ENCODE data around the gene TFF1. TPM values are rescaled to one million over a fixed set of nuclear protein-coding genes. Genes with fewer than 3 reads are reported as not detected.

Gene TFF1
- total and polyA plus RNA-seq, 2 of the 4 experiments (the other 2 are of a cell fraction), result not detected

DNA sequence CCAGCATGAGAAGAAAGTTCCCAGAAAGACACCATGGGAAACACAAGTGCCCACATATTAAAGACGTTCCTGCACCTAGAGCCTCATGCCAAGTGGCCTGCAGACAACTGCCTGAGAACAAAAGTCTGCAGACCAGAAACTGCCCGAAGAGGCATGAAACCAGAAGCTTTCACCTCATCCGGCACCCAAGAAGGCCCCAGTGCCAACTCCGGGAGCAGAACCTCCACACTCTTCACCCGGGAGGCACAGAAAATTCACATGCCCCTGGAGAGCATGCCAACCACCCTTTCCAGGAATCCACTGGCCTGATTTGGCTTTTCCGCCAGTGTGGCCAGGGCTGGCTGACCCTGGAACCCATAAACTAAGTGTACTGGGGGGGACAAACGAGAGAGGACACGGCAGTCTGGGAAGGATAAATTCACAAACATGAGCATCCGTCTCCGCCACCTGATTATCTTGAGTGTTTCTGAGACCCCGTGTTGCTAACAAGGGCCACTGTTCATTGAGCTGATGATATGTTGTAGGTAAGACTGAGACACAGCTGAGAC is 22.3 kb downstream of the TFF1 start:
- H4K8ac ChIP-seq (ENCODE audit: low read depth in 2 of 2, low read length in 2 of 2), result no peak overlapping the region
- CTCF ChIA-PET, result no interaction called here
- dilution Hi-C loops (cut with HindIII; ENCODE audit: low sequenced_read_pairs, unreplicated experiment) (no loop called here), in situ Hi-C loops (cut with MboI; ENCODE audit: low sequenced_read_pairs) (no loop called here), intact Hi-C loops (cut with micrococcal nuclease) (no loop called here)
- no peak overlapping the region for H2BK20ac ChIP-seq (ENCODE audit: low read depth, low read length)
- H2BK15ac ChIP-seq (ENCODE audit: low read depth, low read length), result no peak overlapping the region
- no peak overlapping the region for H3K56ac ChIP-seq (ENCODE audit: extremely low read depth, insufficient read depth, low read length)
- H3K79me1 ChIP-seq (ENCODE audit: low read depth in 1 of 2, low read length in 2 of 2), result no peaks in the 10 kb centered on the region
- no peak overlapping the region for H3K9ac ChIP-seq (ENCODE audit: low read depth, low read length)
- DNase-seq (no peak), ATAC-seq (ENCODE audit: low read depth) (no peak)
- WGBS, 2 experiments (ENCODE audit: extremely low coverage in 2 of 2, insufficient read length in 1 of 2), result 70% methylated on average over 6 of the region's 11 CpGs; no CpG with 5 or more reads in 1 of the 2 experiments
- no peaks in the 10 kb centered on the region for H3K36me3 ChIP-seq (ENCODE audit: control insufficient read depth, insufficient read depth, low read length)
- H3K27ac ChIP-seq (ENCODE audit: insufficient read depth, low read length), result no peak overlapping the region
- no peaks in the 10 kb centered on the region for H4K20me1 ChIP-seq (ENCODE audit: insufficient read depth, low read length)
- POLR2A ChIA-PET (ENCODE audit: unreplicated experiment), result no interaction called here
- H3K4ac ChIP-seq (ENCODE audit: low read depth, low read length), result no peak overlapping the region
- H2BK5ac ChIP-seq (ENCODE audit: low read depth, low read length, poor library complexity, severe bottlenecking), result no peak overlapping the region
- no peak overlapping the region for H3K23ac ChIP-seq (ENCODE audit: low read depth, low read length)
- no peak overlapping the region for H3K4me3 ChIP-seq (ENCODE audit: insufficient read depth, low read depth, low read length)
- no peak overlapping the region for H2AFZ ChIP-seq (replicated peaks; ENCODE audit: low read length, poor library complexity)
- no peak overlapping the region for H4K5ac ChIP-seq (ENCODE audit: low read depth, low read length)
- no peak overlapping the region for H3K18ac ChIP-seq (ENCODE audit: low read depth, low read length)
- H3K9me1 ChIP-seq (ENCODE audit: insufficient read depth, low read length), result no peaks in the 10 kb centered on the region; the same call in 1 of the 2 replicates
- H4K91ac ChIP-seq (ENCODE audit: insufficient read depth, low read depth, low read length), result no peak overlapping the region
- no peaks in the 10 kb centered on the region for H3K4me1 ChIP-seq (ENCODE audit: control insufficient read depth, insufficient read depth, low read length)
- no peak overlapping the region for H3K14ac ChIP-seq (replicated peaks; ENCODE audit: low read depth, low read length)
- H2BK120ac ChIP-seq (ENCODE audit: low read depth, low read length), result no peak overlapping the region
- no peaks in the 10 kb centered on the region for H3K9me3 ChIP-seq (ENCODE audit: control insufficient read depth, insufficient read depth, low read length)
- no peak overlapping the region for H3K4me2 ChIP-seq (ENCODE audit: low read depth, low read length)
- H3K27me3 ChIP-seq (ENCODE audit: control insufficient read depth, insufficient read depth, low read length), result peaks cover 13% of the 10 kb centered on the region
- H2AK9ac ChIP-seq (replicated peaks; ENCODE audit: low read depth, low read length, poor library complexity), result no peak overlapping the region
- no peak overlapping the region for H2AK5ac ChIP-seq (ENCODE audit: low read depth, low read length)
- TF ChIP-seq, protein P1, sequence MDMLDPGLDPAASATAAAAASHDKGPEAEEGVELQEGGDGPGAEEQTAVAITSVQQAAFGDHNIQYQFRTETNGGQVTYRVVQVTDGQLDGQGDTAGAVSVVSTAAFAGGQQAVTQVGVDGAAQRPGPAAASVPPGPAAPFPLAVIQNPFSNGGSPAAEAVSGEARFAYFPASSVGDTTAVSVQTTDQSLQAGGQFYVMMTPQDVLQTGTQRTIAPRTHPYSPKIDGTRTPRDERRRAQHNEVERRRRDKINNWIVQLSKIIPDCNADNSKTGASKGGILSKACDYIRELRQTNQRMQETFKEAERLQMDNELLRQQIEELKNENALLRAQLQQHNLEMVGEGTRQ (IDR thresholded peaks at IDR 0.05; ENCODE audit: low read depth, low read length), result no peak
- no peak for TF ChIP-seq SMC3 (IDR thresholded peaks at IDR 0.05; ENCODE audit: low read depth, low read length)
- TF ChIP-seq, protein P2, sequence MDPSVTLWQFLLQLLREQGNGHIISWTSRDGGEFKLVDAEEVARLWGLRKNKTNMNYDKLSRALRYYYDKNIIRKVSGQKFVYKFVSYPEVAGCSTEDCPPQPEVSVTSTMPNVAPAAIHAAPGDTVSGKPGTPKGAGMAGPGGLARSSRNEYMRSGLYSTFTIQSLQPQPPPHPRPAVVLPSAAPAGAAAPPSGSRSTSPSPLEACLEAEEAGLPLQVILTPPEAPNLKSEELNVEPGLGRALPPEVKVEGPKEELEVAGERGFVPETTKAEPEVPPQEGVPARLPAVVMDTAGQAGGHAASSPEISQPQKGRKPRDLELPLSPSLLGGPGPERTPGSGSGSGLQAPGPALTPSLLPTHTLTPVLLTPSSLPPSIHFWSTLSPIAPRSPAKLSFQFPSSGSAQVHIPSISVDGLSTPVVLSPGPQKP (IDR thresholded peaks at IDR 0.05; ENCODE audit: borderline replicate concordance, low read depth, low read length), result no peak
- no peak for TF ChIP-seq MXI1 (IDR thresholded peaks at IDR 0.05; ENCODE audit: borderline replicate concordance, low read depth, low read length)
- TF ChIP-seq CHD1 (IDR thresholded peaks at IDR 0.05; ENCODE audit: low read depth, low read length), result no peak
- no peak for TF ChIP-seq NFE2L2 (IDR thresholded peaks at IDR 0.05; ENCODE audit: low read depth, low read length)
- TF ChIP-seq BHLHE40 (IDR thresholded peaks at IDR 0.05; ENCODE audit: low read depth, low read length), result no peak
- TF ChIP-seq RCOR1 (IDR thresholded peaks at IDR 0.05; ENCODE audit: insufficient replicate concordance, low read length), result no peak
- TF ChIP-seq RAD21 (IDR thresholded peaks at IDR 0.05; ENCODE audit: low read length), result no peak
- no peak for TF ChIP-seq MAZ (IDR thresholded peaks at IDR 0.05; ENCODE audit: borderline replicate concordance, low read depth, low read length)
- TF ChIP-seq FOS (IDR thresholded peaks at IDR 0.05; ENCODE audit: low read depth, low read length), result no peak
- TF ChIP-seq CEBPB (IDR thresholded peaks at IDR 0.05; ENCODE audit: low read depth, low read length), result no peak
- TF ChIP-seq, protein P3, sequence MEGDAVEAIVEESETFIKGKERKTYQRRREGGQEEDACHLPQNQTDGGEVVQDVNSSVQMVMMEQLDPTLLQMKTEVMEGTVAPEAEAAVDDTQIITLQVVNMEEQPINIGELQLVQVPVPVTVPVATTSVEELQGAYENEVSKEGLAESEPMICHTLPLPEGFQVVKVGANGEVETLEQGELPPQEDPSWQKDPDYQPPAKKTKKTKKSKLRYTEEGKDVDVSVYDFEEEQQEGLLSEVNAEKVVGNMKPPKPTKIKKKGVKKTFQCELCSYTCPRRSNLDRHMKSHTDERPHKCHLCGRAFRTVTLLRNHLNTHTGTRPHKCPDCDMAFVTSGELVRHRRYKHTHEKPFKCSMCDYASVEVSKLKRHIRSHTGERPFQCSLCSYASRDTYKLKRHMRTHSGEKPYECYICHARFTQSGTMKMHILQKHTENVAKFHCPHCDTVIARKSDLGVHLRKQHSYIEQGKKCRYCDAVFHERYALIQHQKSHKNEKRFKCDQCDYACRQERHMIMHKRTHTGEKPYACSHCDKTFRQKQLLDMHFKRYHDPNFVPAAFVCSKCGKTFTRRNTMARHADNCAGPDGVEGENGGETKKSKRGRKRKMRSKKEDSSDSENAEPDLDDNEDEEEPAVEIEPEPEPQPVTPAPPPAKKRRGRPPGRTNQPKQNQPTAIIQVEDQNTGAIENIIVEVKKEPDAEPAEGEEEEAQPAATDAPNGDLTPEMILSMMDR (conservative IDR thresholded peaks at IDR 0.05; ENCODE audit: low read depth, low read length), result no peak
- BruUV-seq (replicated peaks), result no TSS peak
